Effector memory CD8-positive, alpha-beta T cell (primary cell): Measurements from ENCODE around the gene SRD5A3.

ENCODE experiments used
- ATAC-seq: fragments of 150-1000 bp; cut with Tn5 transposase; replicated peaks from 2 replicates; pipeline ENCODE4 v1.10.0; 2021; ENCODE audit warnings: mild to moderate bottlenecking, moderate library complexity
- DNase-seq, 3 experiments: peaks; one replicate each; pipeline ENCODE4 v3.0.0; 2021
- H3K27ac Mint-ChIP-seq, 2 donors: one replicate each; pipeline ENCODE4 v1.8.0; 2022; ENCODE audit warnings: mild to moderate bottlenecking in 2 of 2, mixed read lengths in 2 of 2, moderate library complexity in 2 of 2
- H3K27me3 Mint-ChIP-seq, 2 donors: one replicate each; pipeline ENCODE4 v1.8.0; 2022; ENCODE audit warnings: mixed read lengths in 2 of 2
- H3K36me3 Mint-ChIP-seq: one replicate; pipeline ENCODE4 v1.8.0; 2022; ENCODE audit warnings: mild to moderate bottlenecking, moderate library complexity, mixed read lengths; ENCODE audit not compliant: insufficient read depth
- H3K4me1 Mint-ChIP-seq, 2 donors: one replicate each; pipeline ENCODE4 v1.8.0; 2022; ENCODE audit warnings: low read depth in 2 of 2, mixed read lengths in 2 of 2
- H3K4me3 Mint-ChIP-seq, 2 donors: one replicate each; pipeline ENCODE4 v1.8.0; 2022; ENCODE audit warnings: mild to moderate bottlenecking in 2 of 2, mixed read lengths in 2 of 2, moderate library complexity in 2 of 2
- H3K9me3 Mint-ChIP-seq, 2 donors: one replicate each; pipeline ENCODE4 v1.8.0; 2022; ENCODE audit warnings: mixed read lengths in 2 of 2

SRD5A3 gene

DNA sequence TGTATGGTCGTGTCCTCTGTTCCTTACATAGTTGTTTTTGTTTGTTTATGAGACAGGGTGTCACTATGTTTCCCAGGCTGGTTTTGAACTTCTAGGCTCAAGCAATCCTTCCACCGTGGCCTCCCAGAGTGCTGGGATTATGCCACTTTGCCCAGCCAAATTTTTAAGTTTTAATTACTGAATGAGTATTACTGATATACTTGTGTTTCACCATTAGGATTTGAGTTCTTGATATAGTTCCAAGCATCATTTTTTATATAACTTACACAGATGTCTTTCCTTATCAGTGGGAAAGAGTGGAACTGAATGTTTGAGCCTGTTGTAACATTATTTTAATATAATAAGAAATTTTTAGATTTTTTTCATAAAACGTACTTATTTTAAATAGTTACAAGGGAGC, 70.1 kb downstream of the SRD5A3 start:
- peaks cover 67% of the 10 kb centered on the region for H3K36me3 Mint-ChIP-seq
- ATAC-seq: no peak
- peaks cover 0 to 11% of the 10 kb centered on the region in 2 donors for H3K4me1 Mint-ChIP-seq
- H3K4me3 Mint-ChIP-seq: no peak overlapping the region
- no peaks in the 10 kb centered on the region for H3K27me3 Mint-ChIP-seq
- peak overlapping the region in 1 of 2 donors; percentile 61 for H3K27ac Mint-ChIP-seq
- DNase-seq: no peak
- H3K9me3 Mint-ChIP-seq: no peaks in the 10 kb centered on the region
